ENCODE results near the gene CD302.
A peak's percentile ranks its signal among the peaks of the same experiment; 100 is the strongest.

CD302 gene

GRCh38 chr2:159738509-159739390 is 59.3 kb downstream of the CD302 start:
- H3K27me3 ChIP-seq: no peaks in the 10 kb centered on the region
- no peaks in the 10 kb centered on the region for H3K9me3 ChIP-seq
- H3K27ac ChIP-seq: peak overlapping the region; percentile 53
- H3K4me3 ChIP-seq (ENCODE audit: low read depth in 1 of 2, low read length in 1 of 2): no peak overlapping the region
- H3K36me3 ChIP-seq: peaks cover 72% of the 10 kb centered on the region
- no peak for TF ChIP-seq CTCF (IDR thresholded peaks at IDR 0.05)
- H3K4me1 ChIP-seq (ENCODE audit: control insufficient read depth in 1 of 2, insufficient read depth in 1 of 2, low read depth in 1 of 2, low read length in 1 of 2): no peaks in the 10 kb centered on the region

GRCh38 chr2:159737917-159738296 is 60.1 kb downstream of the CD302 start:
- Histone ChIP-seq H3K27ac (peak overlapping the region; percentile 53), H3K36me3 (peaks cover 72% of the 10 kb centered on the region)

GRCh38 chr2:159737292-159737916 is 60.6 kb downstream of the CD302 start:
- H3K27me3 ChIP-seq: no peaks in the 10 kb centered on the region
- H3K4me1 ChIP-seq (ENCODE audit: control insufficient read depth in 1 of 2, insufficient read depth in 1 of 2, low read depth in 1 of 2, low read length in 1 of 2): no peaks in the 10 kb centered on the region
- TF ChIP-seq CTCF (IDR thresholded peaks at IDR 0.05): no peak
- peaks cover 67% of the 10 kb centered on the region for H3K36me3 ChIP-seq
- no peak overlapping the region for H3K4me3 ChIP-seq (ENCODE audit: low read depth in 1 of 2, low read length in 1 of 2)
- H3K27ac ChIP-seq: peak overlapping the region; percentile 53
- no peaks in the 10 kb centered on the region for H3K9me3 ChIP-seq

More at GRCh38 chr2:159737917-159738296, 60.1 kb downstream of the CD302 start:
- Histone ChIP-seq H3K27me3 (no peaks in the 10 kb centered on the region), H3K9me3 (no peaks in the 10 kb centered on the region), H3K4me3 (ENCODE audit: low read depth in 1 of 2, low read length in 1 of 2) (no peak overlapping the region), H3K4me1 (ENCODE audit: control insufficient read depth in 1 of 2, insufficient read depth in 1 of 2, low read depth in 1 of 2, low read length in 1 of 2) (no peaks in the 10 kb centered on the region)
- TF ChIP-seq CTCF (IDR thresholded peaks at IDR 0.05): no peak

- no peak for TF ChIP-seq CTCF (IDR thresholded peaks at IDR 0.05)
- no peaks in the 10 kb centered on the region for H3K27me3 ChIP-seq
- peak overlapping the region; percentile 39 for H3K27ac ChIP-seq
- H3K9me3 ChIP-seq: no peaks in the 10 kb centered on the region
- H3K4me1 ChIP-seq (ENCODE audit: control insufficient read depth in 1 of 2, insufficient read depth in 1 of 2, low read depth in 1 of 2, low read length in 1 of 2): no peaks in the 10 kb centered on the region
- peaks cover 76% of the 10 kb centered on the region for H3K36me3 ChIP-seq
- H3K4me3 ChIP-seq (ENCODE audit: low read depth in 1 of 2, low read length in 1 of 2): no peak overlapping the region
Measured at GRCh38 chr2:159736048-159736447, 62.0 kb downstream of the CD302 start.

- H3K27ac ChIP-seq: peak overlapping the region; percentile 39
- H3K4me3 ChIP-seq (ENCODE audit: low read depth in 1 of 2, low read length in 1 of 2): no peak overlapping the region
- TF ChIP-seq CTCF (IDR thresholded peaks at IDR 0.05): no peak
- no peaks in the 10 kb centered on the region for H3K9me3 ChIP-seq
- no peaks in the 10 kb centered on the region for H3K27me3 ChIP-seq
- peaks cover 76% of the 10 kb centered on the region for H3K36me3 ChIP-seq
- no peaks in the 10 kb centered on the region for H3K4me1 ChIP-seq (ENCODE audit: control insufficient read depth in 1 of 2, insufficient read depth in 1 of 2, low read depth in 1 of 2, low read length in 1 of 2)
Measured at GRCh38 chr2:159735648-159736047, 62.4 kb downstream of the CD302 start.
